Neural crest cell (in vitro differentiated cells): ENCODE data around the gene ELOVL2. TPM values are rescaled to one million over a fixed set of nuclear protein-coding genes. Genes with fewer than 3 reads are reported as not detected.

Experiments
- DNase-seq: peaks from one replicate; pipeline ENCODE4 v3.0.0; 2021; ENCODE audit warnings: low read depth, mixed read lengths, low spot score
- H3K27ac Mint-ChIP-seq: one replicate; pipeline ENCODE4 v1.8.0; 2021; ENCODE audit warnings: mild to moderate bottlenecking, mixed read lengths; ENCODE audit not compliant: unreplicated experiment
- H3K27me3 Mint-ChIP-seq: 2 replicates; pipeline ENCODE4 v1.8.0; 2021; ENCODE audit warnings: low read depth, mild to moderate bottlenecking, mixed read lengths
- H3K36me3 Mint-ChIP-seq: 2 replicates; pipeline ENCODE4 v1.8.0; 2021; ENCODE audit warnings: low read depth, mild to moderate bottlenecking, mixed read lengths
- H3K4me1 Mint-ChIP-seq: 2 replicates; pipeline ENCODE4 v1.8.0; 2021; ENCODE audit warnings: mixed read lengths
- H3K4me3 Mint-ChIP-seq: one replicate; pipeline ENCODE4 v1.8.0; 2021; ENCODE audit warnings: mild to moderate bottlenecking, mixed read lengths
- H3K9me3 Mint-ChIP-seq: 2 replicates; pipeline ENCODE4 v1.8.0; 2021; ENCODE audit warnings: mixed read lengths
- CTCF ChIP-seq: fragments of 200-600 bp; sonication (generic); conservative IDR thresholded peaks from 2 replicates; pipeline ENCODE4 v1.5.0; 2021; ENCODE audit warnings: antibody characterized with exemption, mild to moderate bottlenecking
- total RNA-seq: library from RNA; stranded (reverse); gene quantifications from 2 replicates; pipeline ENCODE4 v1.2.1, GENCODE V29; 2021

Gene ELOVL2
- total RNA-seq, 1 donor from 2014 or later, result 12.8 TPM

- no peaks in the 10 kb centered on the region for H3K27me3 Mint-ChIP-seq
- H3K4me1 Mint-ChIP-seq, result no peaks in the 10 kb centered on the region
- TF ChIP-seq CTCF, result no peak
- no peaks in the 10 kb centered on the region for H3K36me3 Mint-ChIP-seq
- H3K4me3 Mint-ChIP-seq, result no peak overlapping the region
- no peak overlapping the region for H3K27ac Mint-ChIP-seq
- H3K9me3 Mint-ChIP-seq, result no peaks in the 10 kb centered on the region
- DNase-seq, result no peak
These were observed 41.8 kb upstream of the ELOVL2 start for GRCh38 chr6:11085758-11086435.

- TF ChIP-seq CTCF, result no peak
- Mint-ChIP-seq H3K27me3 (no peaks in the 10 kb centered on the region), H3K4me3 (no peak overlapping the region), H3K4me1 (no peaks in the 10 kb centered on the region), H3K36me3 (no peaks in the 10 kb centered on the region), H3K9me3 (peaks cover 2% of the 10 kb centered on the region), H3K27ac (no peak overlapping the region)
- no peak for DNase-seq
These were observed 39.9 kb upstream of the ELOVL2 start for GRCh38 chr6:11083956-11084355.

- no peak for DNase-seq
- Mint-ChIP-seq H3K27me3 (no peaks in the 10 kb centered on the region), H3K27ac (no peak overlapping the region), H3K4me3 (no peak overlapping the region), H3K9me3 (peaks cover 2% of the 10 kb centered on the region), H3K4me1 (no peaks in the 10 kb centered on the region), H3K36me3 (no peaks in the 10 kb centered on the region)
- no peak for TF ChIP-seq CTCF
These were observed 39.4 kb upstream of the ELOVL2 start for GRCh38 chr6:11083491-11083890.

- no peak for TF ChIP-seq CTCF
- Mint-ChIP-seq H3K4me3 (no peak overlapping the region), H3K36me3 (no peaks in the 10 kb centered on the region), H3K27me3 (no peaks in the 10 kb centered on the region), H3K27ac (no peak overlapping the region), H3K4me1 (no peaks in the 10 kb centered on the region), H3K9me3 (peaks cover 2% of the 10 kb centered on the region)
- DNase-seq, result no peak
These were observed 36.2 kb upstream of the ELOVL2 start for GRCh38 chr6:11080296-11080695.

- Mint-ChIP-seq H3K27me3 (no peaks in the 10 kb centered on the region), H3K4me3 (no peak overlapping the region), H3K9me3 (peaks cover 2% of the 10 kb centered on the region), H3K4me1 (no peaks in the 10 kb centered on the region), H3K36me3 (no peaks in the 10 kb centered on the region), H3K27ac (no peak overlapping the region)
- no peak for DNase-seq
- TF ChIP-seq CTCF, result no peak
These were observed 34.2 kb upstream of the ELOVL2 start for GRCh38 chr6:11078266-11078665.
